ENCODE measurements around the gene RYR2.

DNA sequence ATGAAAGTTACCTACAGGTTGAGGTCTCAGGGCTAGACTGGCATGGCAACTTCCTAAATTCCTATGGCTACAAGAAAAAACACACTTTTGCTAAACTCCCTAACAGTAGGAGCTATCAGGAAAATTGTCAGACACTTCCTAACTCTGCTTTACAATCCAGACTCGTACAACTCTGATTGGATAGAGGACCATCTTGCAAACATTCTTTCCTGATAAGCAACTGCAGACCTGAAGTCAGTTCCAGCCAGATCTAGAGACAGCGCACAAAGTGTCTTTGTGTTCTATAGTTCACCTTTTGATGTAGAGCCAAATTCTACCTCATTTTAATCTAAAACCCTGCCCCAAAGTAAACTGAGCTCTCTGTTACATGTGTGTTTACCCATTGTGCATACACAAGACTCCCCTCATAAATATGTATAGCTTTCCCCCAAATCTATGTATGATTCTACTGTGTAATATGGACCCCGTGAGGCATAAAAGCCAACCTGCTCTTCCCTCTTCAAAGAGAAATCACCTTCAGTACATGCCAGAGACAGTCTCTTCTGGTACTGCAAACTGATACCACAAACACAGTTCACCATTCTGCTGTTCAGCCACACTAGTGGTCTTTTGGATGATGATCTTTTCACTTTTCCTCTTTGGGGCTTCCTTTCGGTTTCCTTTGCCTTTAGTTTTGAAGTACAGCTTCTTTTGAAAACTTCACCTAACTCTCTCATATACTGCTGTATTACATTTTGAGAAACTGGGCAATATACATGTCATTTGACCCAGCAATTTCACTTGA is 827.0 kb downstream of the RYR2 start:
- no peak for TF ChIP-seq RARB (CRISPR knock-in tag; IDR thresholded peaks at IDR 0.05)
- TF ChIP-seq CSDC2 (CRISPR knock-in tag; IDR thresholded peaks at IDR 0.05): no peak
- no peak for TF ChIP-seq ZNF70 (CRISPR knock-in tag; IDR thresholded peaks at IDR 0.05)
- TF ChIP-seq, protein P1, sequence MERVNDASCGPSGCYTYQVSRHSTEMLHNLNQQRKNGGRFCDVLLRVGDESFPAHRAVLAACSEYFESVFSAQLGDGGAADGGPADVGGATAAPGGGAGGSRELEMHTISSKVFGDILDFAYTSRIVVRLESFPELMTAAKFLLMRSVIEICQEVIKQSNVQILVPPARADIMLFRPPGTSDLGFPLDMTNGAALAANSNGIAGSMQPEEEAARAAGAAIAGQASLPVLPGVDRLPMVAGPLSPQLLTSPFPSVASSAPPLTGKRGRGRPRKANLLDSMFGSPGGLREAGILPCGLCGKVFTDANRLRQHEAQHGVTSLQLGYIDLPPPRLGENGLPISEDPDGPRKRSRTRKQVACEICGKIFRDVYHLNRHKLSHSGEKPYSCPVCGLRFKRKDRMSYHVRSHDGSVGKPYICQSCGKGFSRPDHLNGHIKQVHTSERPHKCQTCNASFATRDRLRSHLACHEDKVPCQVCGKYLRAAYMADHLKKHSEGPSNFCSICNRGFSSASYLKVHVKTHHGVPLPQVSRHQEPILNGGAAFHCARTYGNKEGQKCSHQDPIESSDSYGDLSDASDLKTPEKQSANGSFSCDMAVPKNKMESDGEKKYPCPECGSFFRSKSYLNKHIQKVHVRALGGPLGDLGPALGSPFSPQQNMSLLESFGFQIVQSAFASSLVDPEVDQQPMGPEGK (CRISPR knock-in tag; IDR thresholded peaks at IDR 0.05; ENCODE audit: borderline replicate concordance): no peak
- TF ChIP-seq PPARA (CRISPR knock-in tag; IDR thresholded peaks at IDR 0.05; ENCODE audit: borderline replicate concordance): no peak
- no peak for TF ChIP-seq SNAI2 (CRISPR knock-in tag; IDR thresholded peaks at IDR 0.05)
- TF ChIP-seq ZNF565 (CRISPR knock-in tag; conservative IDR thresholded peaks at IDR 0.05; ENCODE audit: low read depth): no peak
- no peak for TF ChIP-seq TCF4 (CRISPR knock-in tag; IDR thresholded peaks at IDR 0.05; ENCODE audit: borderline replicate concordance)
